Right atrium auricular region (tissue), 2 donors: ENCODE data around the gene KLHL5. TPM values are rescaled to one million over a fixed set of nuclear protein-coding genes. Genes with fewer than 3 reads are reported as not detected.

Source experiments
- DNase-seq: peaks from one replicate; pipeline ENCODE4 v3.0.0-alpha.2; 2019; ENCODE audit warnings: low spot score
- H3K27ac ChIP-seq, 2 donors: fragments of 200-600 bp; sonication (generic); 1 replicate in 1 of 2; 2 replicates in 1 of 2; pipeline ENCODE4 v1.5.1; 2016 to 2019
- H3K27me3 ChIP-seq, 2 donors: fragments of 200-600 bp; sonication (generic); one replicate each; pipeline versions ENCODE4 v1.5.1 to v1.6.0; 2017 to 2019
- H3K36me3 ChIP-seq: fragments of 200-600 bp; sonication (generic); one replicate; pipeline ENCODE4 v1.5.1; 2016
- H3K4me1 ChIP-seq, 2 donors: fragments of 200-600 bp; sonication (generic); one replicate each; pipeline versions ENCODE4 v1.5.1 to v1.6.0; 2017 to 2019
- H3K4me3 ChIP-seq, 2 donors: fragments of 200-600 bp; sonication (generic); 1 replicate in 1 of 2; 2 replicates in 1 of 2; pipeline ENCODE4 v1.5.1; 2017 to 2019; ENCODE audit warnings: mild to moderate bottlenecking in 1 of 2, moderate library complexity in 1 of 2
- H3K9me3 ChIP-seq, 2 donors: fragments of 200-600 bp; sonication (generic); one replicate each; pipeline ENCODE4 v1.5.1; 2019
- CTCF ChIP-seq, 2 donors: fragments of 200-600 bp; sonication (generic); IDR thresholded peaks; one replicate each; pipeline ENCODE4 v1.5.1; 2019; ENCODE audit warnings: antibody characterized with exemption in 2 of 2
- total RNA-seq, 2 donors: library from RNA; depleted of rRNA; stranded (reverse); fragments of >200 nt; gene quantifications; one replicate each; pipeline ENCODE4 v1.1.0, GENCODE V29; 2016

KLHL5 gene
- total RNA-seq, 2 donors from 2014 or later, result 11.8 to 13.1 TPM

DNA sequence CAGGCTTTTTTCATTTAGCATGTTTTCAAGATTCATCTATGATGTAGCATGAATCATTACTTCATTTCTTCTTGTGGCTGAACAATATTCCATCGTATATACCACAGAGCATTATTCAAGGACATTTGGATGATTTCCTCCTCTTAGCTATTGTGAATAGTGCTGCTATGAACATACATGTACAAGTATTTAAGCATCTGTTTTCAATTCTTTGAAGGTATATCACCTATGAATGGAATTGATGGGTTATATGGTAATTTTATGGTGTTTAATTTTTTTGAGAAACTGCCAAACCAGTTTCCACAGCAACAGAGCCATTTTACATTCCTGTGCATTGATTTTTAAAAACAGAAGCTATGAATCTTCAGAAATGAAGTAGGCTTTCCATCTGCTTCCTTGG, 84.2 kb downstream of the KLHL5 start:
- Histone ChIP-seq H3K27me3 (no peaks in the 10 kb centered on the region), H3K9me3 (no peaks in the 10 kb centered on the region), H3K36me3 (no peaks in the 10 kb centered on the region), H3K4me1 (no peaks in the 10 kb centered on the region), H3K27ac (no peak overlapping the region), H3K4me3 (no peak overlapping the region)
- no peak for DNase-seq
- no peak for TF ChIP-seq CTCF (IDR thresholded peaks at IDR 0.05)

DNA sequence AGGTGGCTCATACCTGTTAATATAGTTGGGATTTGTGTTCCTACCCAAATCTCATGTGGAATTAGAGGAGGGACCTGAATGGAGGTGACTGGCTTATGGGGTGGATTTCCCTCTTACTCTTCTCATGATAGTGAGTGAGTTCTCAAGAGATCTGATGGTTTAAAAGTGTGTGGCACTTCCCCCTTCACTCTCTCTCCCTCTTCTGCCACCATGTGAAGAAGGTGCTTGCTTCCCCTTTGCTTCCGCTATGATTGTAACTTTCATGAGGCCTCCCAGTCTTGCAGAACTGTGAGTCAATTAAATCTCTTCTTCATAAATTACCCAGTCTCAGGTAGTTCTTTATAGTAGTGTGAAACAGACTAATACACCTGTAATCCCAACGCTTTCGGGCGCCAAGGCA, 92.0 kb downstream of the KLHL5 start:
- TF ChIP-seq CTCF (IDR thresholded peaks at IDR 0.05), result no peak
- Histone ChIP-seq H3K27me3 (no peaks in the 10 kb centered on the region), H3K4me1 (no peaks in the 10 kb centered on the region), H3K36me3 (no peaks in the 10 kb centered on the region), H3K9me3 (no peaks in the 10 kb centered on the region), H3K4me3 (no peak overlapping the region), H3K27ac (no peak overlapping the region)
- DNase-seq, result no peak

DNA sequence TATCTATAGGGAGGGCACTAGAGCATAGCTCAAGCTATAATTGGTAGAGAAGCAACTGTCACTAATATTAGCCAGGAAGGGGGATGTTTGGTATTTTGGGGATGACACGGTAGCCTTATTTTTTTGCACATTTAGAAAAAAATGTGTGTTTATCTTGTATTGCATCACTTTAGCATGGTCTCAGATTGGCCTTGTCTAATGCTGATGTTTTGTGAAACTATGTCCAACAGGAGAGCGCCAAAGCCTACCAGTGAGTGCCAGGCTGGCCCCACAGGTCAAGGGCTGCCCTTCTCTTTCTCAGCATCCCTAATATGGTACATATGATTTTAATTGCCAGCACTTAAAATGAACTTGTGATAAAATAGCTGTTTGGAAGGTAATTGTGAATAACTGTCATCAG, 95.5 kb downstream of the KLHL5 start:
- no peaks in the 10 kb centered on the region for H3K36me3 ChIP-seq
- H3K4me1 ChIP-seq, result no peaks in the 10 kb centered on the region
- no peak overlapping the region for H3K27ac ChIP-seq
- H3K9me3 ChIP-seq, result no peaks in the 10 kb centered on the region
- no peaks in the 10 kb centered on the region for H3K27me3 ChIP-seq
- no peak for DNase-seq
- TF ChIP-seq CTCF (IDR thresholded peaks at IDR 0.05), result no peak
- H3K4me3 ChIP-seq, result no peak overlapping the region

DNA sequence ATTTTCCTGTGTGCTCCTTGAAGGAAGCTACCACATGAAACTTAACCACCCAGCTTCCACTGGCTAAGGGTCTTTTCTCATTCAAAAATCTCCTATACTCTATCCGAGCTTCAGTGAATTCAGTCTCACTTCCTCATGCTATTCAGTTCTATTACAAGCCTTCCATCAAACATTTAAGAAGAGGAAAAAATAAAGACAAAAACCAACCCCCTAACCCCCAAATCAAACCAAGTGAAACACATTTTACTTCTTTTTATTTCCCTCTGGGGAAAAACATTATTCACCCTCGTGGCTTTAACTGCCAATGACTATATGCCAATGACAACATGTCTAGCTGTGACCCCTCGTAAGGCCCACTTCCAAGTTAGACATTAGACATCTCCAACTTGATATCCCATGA, 104.1 kb downstream of the KLHL5 start:
- no peak overlapping the region for H3K27ac ChIP-seq
- no peak for TF ChIP-seq CTCF (IDR thresholded peaks at IDR 0.05)
- no peaks in the 10 kb centered on the region for H3K27me3 ChIP-seq
- no peaks in the 10 kb centered on the region for H3K36me3 ChIP-seq
- H3K4me1 ChIP-seq, result no peaks in the 10 kb centered on the region
- DNase-seq, result no peak
- no peaks in the 10 kb centered on the region for H3K9me3 ChIP-seq
- no peak overlapping the region for H3K4me3 ChIP-seq

GRCh38 chr4:39166669-39167068, 104.6 kb downstream of the KLHL5 start:
- no peaks in the 10 kb centered on the region for H3K4me1 ChIP-seq
- no peak overlapping the region for H3K4me3 ChIP-seq
- no peaks in the 10 kb centered on the region for H3K36me3 ChIP-seq
- H3K27me3 ChIP-seq, result no peaks in the 10 kb centered on the region
- no peak for TF ChIP-seq CTCF (IDR thresholded peaks at IDR 0.05)
- DNase-seq, result no peak
- H3K27ac ChIP-seq, result no peak overlapping the region
- no peaks in the 10 kb centered on the region for H3K9me3 ChIP-seq

DNA sequence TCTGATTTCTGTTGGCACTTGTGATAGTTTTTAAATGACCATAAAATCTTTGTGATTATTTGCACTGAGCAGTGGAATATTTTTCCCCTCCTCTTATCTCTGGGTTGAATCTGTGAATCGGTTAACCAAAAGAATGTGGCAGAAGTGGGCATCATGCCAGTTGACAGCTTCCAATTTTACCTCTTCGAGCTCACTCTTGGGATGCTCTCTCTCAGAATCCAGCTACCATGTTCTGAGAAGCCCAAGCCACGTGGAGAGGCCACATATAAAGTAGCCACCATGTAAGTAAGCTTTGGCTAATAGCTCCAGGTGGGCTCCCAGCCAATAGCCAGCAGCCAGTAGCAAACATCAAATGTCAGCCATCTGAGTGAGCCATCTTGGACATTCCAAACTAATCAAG, 107.4 kb downstream of the KLHL5 start:
- H3K4me1 ChIP-seq, result no peaks in the 10 kb centered on the region
- TF ChIP-seq CTCF (IDR thresholded peaks at IDR 0.05), result no peak
- H3K36me3 ChIP-seq, result no peaks in the 10 kb centered on the region
- no peaks in the 10 kb centered on the region for H3K9me3 ChIP-seq
- no peak overlapping the region for H3K4me3 ChIP-seq
- H3K27me3 ChIP-seq, result no peaks in the 10 kb centered on the region
- DNase-seq, result no peak
- H3K27ac ChIP-seq, result no peak overlapping the region
